Esophagus squamous epithelium (tissue), 5 donors: ENCODE measurements around the gene SEMA5B. TPM values are rescaled to one million over a fixed set of nuclear protein-coding genes. Genes with fewer than 3 reads are reported as not detected.

Experiments used
- DNase-seq: peaks from one replicate; lab custom pipeline; 2025; lab: John Stamatoyannopoulos, UW
- H3K27ac ChIP-seq, 4 donors: fragments of 200-600 bp; sonication (generic); one replicate each; pipeline ENCODE4 v1.5.1; 2016 to 2019; ENCODE audit warnings: mild to moderate bottlenecking in 1 of 4
- H3K27me3 ChIP-seq, 4 donors: fragments of 200-600 bp; sonication (generic); 1 replicate in 3 of 4; 2 replicates in 1 of 4; pipeline versions ENCODE4 v1.5.1 to v1.6.0; 2017 to 2021; ENCODE audit warnings: antibody characterized with exemption in 1 of 4
- H3K36me3 ChIP-seq, 3 donors: fragments of 200-600 bp; sonication (generic); one replicate each; pipeline ENCODE4 v1.5.1; 2016 to 2019
- H3K4me1 ChIP-seq, 3 donors: fragments of 200-600 bp; sonication (generic); one replicate each; pipeline ENCODE4 v1.5.1; 2017 to 2019
- H3K4me3 ChIP-seq, 4 donors: fragments of 200-600 bp; sonication (generic); 1 replicate in 3 of 4; 2 replicates in 1 of 4; pipeline ENCODE4 v1.5.1; 2016 to 2019; ENCODE audit warnings: mild to moderate bottlenecking in 2 of 4, moderate library complexity in 1 of 4
- H3K9me3 ChIP-seq, 3 donors: fragments of 200-600 bp; sonication (generic); one replicate each; pipeline ENCODE4 v1.5.1; 2016 to 2019
- CTCF ChIP-seq, 6 experiments: fragments of 450-650 bp in 4 of 6; fragments of 200-600 bp in 2 of 6; sonication (generic) in 2 of 6; IDR thresholded peaks; one replicate each; pipeline ENCODE4 v1.5.1; 2016 to 2019; ENCODE audit warnings: antibody characterized with exemption in 6 of 6, mild to moderate bottlenecking in 4 of 6, moderate library complexity in 4 of 6
- POLR2A ChIP-seq, 4 donors: fragments of 450-650 bp; IDR thresholded peaks; one replicate each; pipeline ENCODE4 v1.6.1; 2017; ENCODE audit warnings: antibody characterized with exemption in 4 of 4, mild to moderate bottlenecking in 4 of 4, moderate library complexity in 3 of 4
- WGBS, 2 donors: methylation state at CpG; one replicate each; pipeline ENCODE4 v1.1.5; 2018; 5-methylcytosine and 5-hydroxymethylcytosine counted together
- intact Hi-C: fragments of 100-400 bp; cut with DNase I; formaldehyde crosslinking; loops from one replicate; pipeline ENCODE4 v1.15.0; 2022
- total RNA-seq, 4 donors: library from RNA; depleted of rRNA; stranded (reverse); fragments of >200 nt; gene quantifications; one replicate each; pipeline ENCODE4 v1.1.0, GENCODE V29; 2016
- donor health status: DM: yes; HTN: yes; CAD: no.

Gene SEMA5B
- total RNA-seq, 4 donors from 2014 or later = 0.13 to 0.21 (median 0.19) TPM; not detected in 1

DNA sequence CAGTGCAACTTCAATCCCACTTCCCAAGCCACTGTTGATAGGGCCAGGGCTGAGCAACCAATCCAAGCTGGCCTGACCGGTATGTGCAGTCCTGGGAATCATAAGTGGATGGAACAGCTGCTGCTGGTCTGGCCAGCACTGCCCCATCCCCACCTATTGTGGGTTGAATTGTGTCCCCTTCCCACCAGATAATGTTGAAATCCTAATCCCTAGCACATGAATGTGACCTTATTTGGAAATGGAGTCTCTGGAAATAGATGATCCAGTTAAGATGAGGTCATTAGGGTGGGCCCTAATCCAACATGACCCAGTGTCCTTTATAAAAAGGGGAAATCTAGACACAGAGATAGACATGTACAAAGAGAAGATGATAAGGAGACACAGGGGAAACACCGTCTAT is 25.5 kb upstream of the SEMA5B start:
- WGBS, 2 donors = 56 to 79% methylated on average over 1 of the region's 2 CpGs
- Histone ChIP-seq H3K9me3 (no peaks in the 10 kb centered on the region), H3K4me3 (no peak overlapping the region), H3K27me3 (no peaks in the 10 kb centered on the region), H3K27ac (no peak overlapping the region), H3K4me1 (no peaks in the 10 kb centered on the region), H3K36me3 (no peaks in the 10 kb centered on the region)
- TF ChIP-seq POLR2A (IDR thresholded peaks at IDR 0.05) = no peak
- no peak for TF ChIP-seq CTCF (IDR thresholded peaks at IDR 0.05)
- intact Hi-C loops = no loop called here
- DNase-seq = no peak

GRCh38 chr3:123050666-123051065 is 23.1 kb upstream of the SEMA5B start:
- H3K4me1 ChIP-seq = no peaks in the 10 kb centered on the region
- H3K9me3 ChIP-seq = no peaks in the 10 kb centered on the region
- TF ChIP-seq POLR2A (IDR thresholded peaks at IDR 0.05) (no peak), CTCF (IDR thresholded peaks at IDR 0.05) (no peak)
- no peak for DNase-seq
- 100% methylated on average over 2 of the region's 2 CpGs; no CpG with 5 or more reads in 1 of the 2 donors for WGBS, 2 donors
- H3K36me3 ChIP-seq = no peaks in the 10 kb centered on the region
- no peak overlapping the region for H3K27ac ChIP-seq
- peaks cover 0 to 5% (median 0%) of the 10 kb centered on the region in 4 donors for H3K27me3 ChIP-seq
- intact Hi-C loops = no loop called here
- no peak overlapping the region for H3K4me3 ChIP-seq

DNA sequence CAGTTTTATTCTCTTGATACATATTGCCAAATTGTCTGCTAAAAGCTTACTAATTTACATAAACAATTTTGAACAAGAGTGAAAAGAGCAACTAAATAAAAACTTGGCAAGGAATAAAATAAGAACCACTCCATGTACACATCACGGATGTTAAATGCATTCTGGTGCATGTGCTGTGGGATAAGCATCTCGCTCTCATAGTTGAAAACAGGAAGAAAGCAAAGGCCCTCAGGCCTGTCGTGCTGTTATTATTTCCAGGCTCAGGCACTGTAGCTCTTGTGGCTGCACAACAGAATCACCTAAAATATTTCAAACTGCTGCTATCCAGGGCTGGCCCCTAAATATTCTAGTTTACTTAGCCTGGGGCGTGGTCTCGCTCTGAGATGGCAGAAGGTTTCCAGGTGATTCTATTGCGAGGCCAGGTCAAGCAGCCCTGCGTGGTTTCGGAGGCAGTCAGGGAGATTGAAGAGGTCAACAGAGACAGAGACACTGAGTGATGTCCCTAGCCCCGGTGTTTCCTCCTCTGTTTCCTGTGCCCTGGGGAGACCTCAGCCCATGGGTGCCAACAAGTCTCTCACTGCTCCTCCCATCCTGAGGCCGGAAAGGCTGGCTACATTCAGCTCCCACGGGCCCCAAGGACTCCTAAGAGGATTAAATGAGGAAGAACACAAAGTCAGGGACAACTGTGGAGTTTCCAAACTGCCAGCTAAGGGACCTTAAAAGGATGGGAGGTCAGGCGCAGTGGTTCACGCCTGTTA is 21.1 kb upstream of the SEMA5B start:
- intact Hi-C loops = no loop called here
- no peak for DNase-seq
- Histone ChIP-seq H3K36me3 (no peaks in the 10 kb centered on the region), H3K27me3 (peaks cover 0 to 11% (median 0%) of the 10 kb centered on the region in 4 donors), H3K4me1 (no peaks in the 10 kb centered on the region), H3K27ac (no peak overlapping the region), H3K9me3 (no peaks in the 10 kb centered on the region), H3K4me3 (no peak overlapping the region)
- WGBS, 2 donors = 78 to 84% methylated on average over 7 to 8 of the region's 13 CpGs
- no peak for TF ChIP-seq POLR2A (IDR thresholded peaks at IDR 0.05)
- no peak for TF ChIP-seq CTCF (IDR thresholded peaks at IDR 0.05)

DNA sequence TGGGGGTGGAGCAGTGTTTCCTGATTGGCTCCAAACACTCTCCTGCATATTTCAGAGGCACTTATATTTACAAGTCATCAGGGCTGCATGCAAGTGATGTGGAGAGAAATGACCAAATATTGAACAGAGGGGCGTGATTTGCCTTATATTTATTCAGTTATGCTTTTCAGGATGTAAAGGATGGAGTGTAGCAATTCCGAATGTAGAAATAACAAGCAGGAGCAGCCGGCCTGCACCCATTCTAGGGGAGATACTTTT is 19.4 kb upstream of the SEMA5B start:
- H3K27me3 ChIP-seq = peaks cover 0 to 19% (median 0%) of the 10 kb centered on the region in 4 donors
- no peak for DNase-seq
- H3K27ac ChIP-seq = no peak overlapping the region
- no peaks in the 10 kb centered on the region for H3K36me3 ChIP-seq
- WGBS, 2 donors = 79 to 92% methylated on average over 3 of the region's 3 CpGs
- intact Hi-C loops = no loop called here
- no peak overlapping the region for H3K4me3 ChIP-seq
- H3K9me3 ChIP-seq = no peaks in the 10 kb centered on the region
- no peak for TF ChIP-seq CTCF (IDR thresholded peaks at IDR 0.05)
- no peak for TF ChIP-seq POLR2A (IDR thresholded peaks at IDR 0.05)
- H3K4me1 ChIP-seq = no peaks in the 10 kb centered on the region

DNA sequence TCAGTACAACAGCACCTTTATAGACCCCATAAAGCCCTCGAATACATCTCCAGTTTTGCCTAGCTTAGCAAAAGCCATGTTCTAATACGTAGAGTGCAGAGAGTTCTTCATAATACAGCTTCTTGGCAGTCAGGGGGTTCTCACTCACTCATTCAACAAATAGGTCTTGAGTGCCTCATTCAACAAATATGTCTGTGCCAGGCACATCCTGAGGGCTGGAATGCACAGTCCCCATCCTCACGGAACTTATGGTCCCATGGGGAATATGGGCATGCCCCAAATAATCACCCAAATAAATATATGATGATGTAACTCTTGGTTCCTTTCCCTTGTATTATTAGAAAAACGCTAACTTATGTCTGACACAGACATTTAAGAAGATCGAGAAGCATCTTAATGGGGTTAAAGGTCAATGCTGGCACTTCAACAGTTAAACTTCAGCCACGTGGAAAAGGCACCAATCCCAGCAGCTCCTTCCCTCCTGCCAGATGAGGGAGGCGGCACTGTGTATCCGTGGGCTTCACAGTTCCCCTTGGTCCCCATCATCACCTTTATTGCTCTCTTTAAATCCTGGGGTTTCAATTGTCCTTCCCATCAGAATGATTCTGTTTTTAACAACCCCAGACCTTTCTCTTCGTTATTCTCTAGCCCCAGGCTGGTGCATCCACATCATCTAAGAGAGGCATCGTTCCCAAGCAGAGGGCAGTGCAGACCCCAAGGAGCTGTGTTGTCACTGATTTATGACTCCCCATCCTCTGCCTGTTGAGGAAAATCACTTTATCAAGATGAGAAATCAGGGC is 18.9 kb upstream of the SEMA5B start:
- DNase-seq = no peak
- intact Hi-C loops = no loop called here
- Histone ChIP-seq H3K4me1 (no peaks in the 10 kb centered on the region), H3K4me3 (no peak overlapping the region), H3K9me3 (no peaks in the 10 kb centered on the region), H3K27me3 (peaks cover 0 to 19% (median 0%) of the 10 kb centered on the region in 4 donors), H3K27ac (no peak overlapping the region), H3K36me3 (no peaks in the 10 kb centered on the region)
- 70 to 71% methylated on average over 9 to 10 of the region's 10 CpGs for WGBS, 2 donors
- TF ChIP-seq POLR2A (IDR thresholded peaks at IDR 0.05) (no peak), CTCF (IDR thresholded peaks at IDR 0.05) (no peak)
